Liver (tissue), 3 donors: Measurements from ENCODE around the gene CD40.

Experiments
- ATF3 ChIP-seq: IDR thresholded peaks from 2 replicates; pipeline ENCODE4 v1.6.1; 2016; ENCODE audit warnings: antibody characterized with exemption
- CTCF ChIP-seq: fragments of 150-350 bp; IDR thresholded peaks from 2 replicates; pipeline ENCODE4 v1.5.1; 2017; ENCODE audit warnings: improper control_type of control experiment, low read depth, low read length; ENCODE audit not compliant: missing input control
- FOXA1 ChIP-seq: IDR thresholded peaks from 2 replicates; pipeline ENCODE4 v1.6.1; 2016; ENCODE audit warnings: antibody characterized with exemption
- GABPA ChIP-seq, 2 donors: IDR thresholded peaks in 1 of 2; conservative IDR thresholded peaks in 1 of 2; 2 replicates each; pipeline ENCODE4 v1.6.1; 2016; ENCODE audit warnings: antibody characterized with exemption in 2 of 2, mild to moderate bottlenecking in 1 of 2, moderate library complexity in 1 of 2
- HNF4G ChIP-seq: IDR thresholded peaks from 2 replicates; pipeline ENCODE4 v1.6.1; 2016; ENCODE audit warnings: antibody characterized with exemption
- JUND ChIP-seq, 2 donors: IDR thresholded peaks; 2 replicates each; pipeline ENCODE4 v1.6.1; 2016; ENCODE audit warnings: antibody characterized with exemption in 2 of 2
- MAX ChIP-seq: IDR thresholded peaks from 2 replicates; pipeline ENCODE4 v1.6.1; 2016; ENCODE audit warnings: antibody characterized with exemption
- RAD21 ChIP-seq, 2 donors: IDR thresholded peaks; 2 replicates each; pipeline ENCODE4 v1.6.1; 2016; ENCODE audit warnings: antibody characterized with exemption in 2 of 2, mild to moderate bottlenecking in 2 of 2
- REST ChIP-seq: IDR thresholded peaks from 2 replicates; pipeline ENCODE4 v1.6.1; 2016; ENCODE audit warnings: antibody characterized with exemption, mild to moderate bottlenecking
- RXRA ChIP-seq, 2 donors: IDR thresholded peaks; 2 replicates each; pipeline ENCODE4 v1.6.1; 2017 to 2018; ENCODE audit warnings: antibody characterized with exemption in 2 of 2, mild to moderate bottlenecking in 1 of 2
- TAF1 ChIP-seq: conservative IDR thresholded peaks from 2 replicates; pipeline ENCODE4 v1.6.1; 2016; ENCODE audit warnings: antibody characterized with exemption, mild to moderate bottlenecking
- YY1 ChIP-seq: IDR thresholded peaks from 2 replicates; pipeline ENCODE4 v1.6.1; 2016; ENCODE audit warnings: antibody characterized with exemption, mild to moderate bottlenecking
- ZBTB33 ChIP-seq: IDR thresholded peaks from 2 replicates; pipeline ENCODE4 v1.6.1; 2016; ENCODE audit warnings: antibody characterized with exemption
- donor health status: healthy.
- donor health status: healthy.

- TF ChIP-seq CTCF (no peak), FOXA1 (no peak), RAD21 (IDR thresholded peaks at IDR 0.05) (no peak), YY1 (peak; percentile 41), ZBTB33 (no peak), REST (peak; percentile 34), ATF3 (no peak), JUND (IDR thresholded peaks at IDR 0.05) (no peak), TAF1 (peak; percentile 48), HNF4G (no peak), MAX (no peak), RXRA (IDR thresholded peaks at IDR 0.05) (no peak), GABPA (IDR thresholded peaks at IDR 0.05 in 1 of 2, conservative IDR thresholded peaks at IDR 0.05 in 1 of 2) (no peak)
These were observed at the start of gene CD40 for GRCh38 chr20:46117704-46118467.
